ENCODE data around the gene PRUNE2. TPM values are rescaled to one million over a fixed set of nuclear protein-coding genes. Genes with fewer than 3 reads are reported as not detected.

Gene PRUNE2
- total RNA-seq, 1 donor from 2014 or later, result 6.7 TPM

- H3K4me3 Mint-ChIP-seq (ENCODE audit: unreplicated experiment), result no peak overlapping the region
- H3K9me3 Mint-ChIP-seq (ENCODE audit: unreplicated experiment), result no peaks in the 10 kb centered on the region
- H3K4me1 Mint-ChIP-seq (ENCODE audit: unreplicated experiment), result no peaks in the 10 kb centered on the region
- no peaks in the 10 kb centered on the region for H3K27me3 Mint-ChIP-seq (ENCODE audit: unreplicated experiment)
- H3K36me3 Mint-ChIP-seq (ENCODE audit: low read depth, unreplicated experiment), result no peaks in the 10 kb centered on the region
- no peak overlapping the region for H3K27ac Mint-ChIP-seq (ENCODE audit: unreplicated experiment)
- no peak for DNase-seq (ENCODE audit: low spot score)
- no peak for TF ChIP-seq CTCF (IDR thresholded peaks at IDR 0.05; ENCODE audit: unreplicated experiment)
Measured at GRCh38 chr9:76615177-76615603, 290.7 kb downstream of the PRUNE2 start.

- Mint-ChIP-seq H3K9me3 (ENCODE audit: unreplicated experiment) (no peaks in the 10 kb centered on the region), H3K27me3 (ENCODE audit: unreplicated experiment) (peaks cover 1% of the 10 kb centered on the region), H3K27ac (ENCODE audit: unreplicated experiment) (no peak overlapping the region), H3K36me3 (ENCODE audit: low read depth, unreplicated experiment) (no peaks in the 10 kb centered on the region), H3K4me3 (ENCODE audit: unreplicated experiment) (no peak overlapping the region), H3K4me1 (ENCODE audit: unreplicated experiment) (peaks cover 1% of the 10 kb centered on the region)
- no peak for TF ChIP-seq CTCF (IDR thresholded peaks at IDR 0.05; ENCODE audit: unreplicated experiment)
- DNase-seq (ENCODE audit: low spot score), result no peak
Measured at GRCh38 chr9:76613974-76614373, 291.9 kb downstream of the PRUNE2 start.

GRCh38 chr9:76613150-76613781 lies 292.6 kb downstream of the PRUNE2 start:
- peaks cover 5% of the 10 kb centered on the region for H3K4me1 Mint-ChIP-seq (ENCODE audit: unreplicated experiment)
- H3K9me3 Mint-ChIP-seq (ENCODE audit: unreplicated experiment), result no peaks in the 10 kb centered on the region
- no peaks in the 10 kb centered on the region for H3K36me3 Mint-ChIP-seq (ENCODE audit: low read depth, unreplicated experiment)
- no peak for TF ChIP-seq CTCF (IDR thresholded peaks at IDR 0.05; ENCODE audit: unreplicated experiment)
- no peak overlapping the region for H3K4me3 Mint-ChIP-seq (ENCODE audit: unreplicated experiment)
- no peak overlapping the region for H3K27ac Mint-ChIP-seq (ENCODE audit: unreplicated experiment)
- no peak for DNase-seq (ENCODE audit: low spot score)
- peaks cover 4% of the 10 kb centered on the region for H3K27me3 Mint-ChIP-seq (ENCODE audit: unreplicated experiment)

- H3K4me3 Mint-ChIP-seq (ENCODE audit: unreplicated experiment), result no peak overlapping the region
- H3K27me3 Mint-ChIP-seq (ENCODE audit: unreplicated experiment), result peaks cover 4% of the 10 kb centered on the region
- H3K27ac Mint-ChIP-seq (ENCODE audit: unreplicated experiment), result no peak overlapping the region
- no peak for TF ChIP-seq CTCF (IDR thresholded peaks at IDR 0.05; ENCODE audit: unreplicated experiment)
- peaks cover 5% of the 10 kb centered on the region for H3K4me1 Mint-ChIP-seq (ENCODE audit: unreplicated experiment)
- no peaks in the 10 kb centered on the region for H3K36me3 Mint-ChIP-seq (ENCODE audit: low read depth, unreplicated experiment)
- no peaks in the 10 kb centered on the region for H3K9me3 Mint-ChIP-seq (ENCODE audit: unreplicated experiment)
- no peak for DNase-seq (ENCODE audit: low spot score)
Measured at GRCh38 chr9:76610011-76610352, 295.9 kb downstream of the PRUNE2 start.

- H3K4me3 Mint-ChIP-seq (ENCODE audit: unreplicated experiment), result no peak overlapping the region
- H3K9me3 Mint-ChIP-seq (ENCODE audit: unreplicated experiment), result no peaks in the 10 kb centered on the region
- peaks cover 5% of the 10 kb centered on the region for H3K4me1 Mint-ChIP-seq (ENCODE audit: unreplicated experiment)
- no peaks in the 10 kb centered on the region for H3K36me3 Mint-ChIP-seq (ENCODE audit: low read depth, unreplicated experiment)
- no peak for DNase-seq (ENCODE audit: low spot score)
- no peak for TF ChIP-seq CTCF (IDR thresholded peaks at IDR 0.05; ENCODE audit: unreplicated experiment)
- peaks cover 4% of the 10 kb centered on the region for H3K27me3 Mint-ChIP-seq (ENCODE audit: unreplicated experiment)
- H3K27ac Mint-ChIP-seq (ENCODE audit: unreplicated experiment), result no peak overlapping the region
Measured at GRCh38 chr9:76609285-76610010, 296.5 kb downstream of the PRUNE2 start.
